ENCODE measurements around the gene ERBB2.
"Not testable (repeated sequence)": the region's sequence is repeated elsewhere in the genome, so short reads cannot be mapped to it uniquely, and the experiment has no call there.

ERBB2 gene

GRCh38 chr17:39748444-39749034 is 48.7 kb downstream of the ERBB2 start:
- DNase-seq, result not testable (repeated sequence)

GRCh38 chr17:39750131-39751015 is 50.5 kb downstream of the ERBB2 start:
- no peak for DNase-seq

DNA sequence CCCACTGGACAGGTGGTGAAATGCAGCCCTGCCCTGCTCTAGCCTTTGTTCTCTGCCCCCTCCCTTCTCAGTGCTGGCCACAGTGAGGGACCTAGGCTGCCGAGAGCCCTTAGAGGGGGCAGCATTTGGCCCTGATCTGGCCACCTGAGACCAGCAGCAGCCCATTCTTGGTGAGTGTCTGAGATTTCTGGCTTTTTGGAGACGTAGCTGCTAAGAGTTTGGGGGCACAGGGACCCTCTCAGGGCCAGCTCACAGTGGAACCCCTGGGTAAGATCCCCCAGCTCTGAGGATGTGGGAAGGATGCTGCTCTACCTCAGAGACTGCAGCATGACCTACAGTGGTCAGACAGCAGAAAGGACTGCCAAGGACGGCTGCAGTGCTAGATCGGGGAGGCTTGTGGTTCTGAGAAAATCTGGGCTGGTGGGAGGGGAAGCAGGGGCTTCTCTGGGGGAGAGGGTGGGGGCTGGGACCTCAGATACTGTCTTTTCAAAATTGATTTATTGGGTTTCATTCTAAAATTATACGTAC is 51.2 kb downstream of the ERBB2 start:
- DNase-seq, result no peak

DNA sequence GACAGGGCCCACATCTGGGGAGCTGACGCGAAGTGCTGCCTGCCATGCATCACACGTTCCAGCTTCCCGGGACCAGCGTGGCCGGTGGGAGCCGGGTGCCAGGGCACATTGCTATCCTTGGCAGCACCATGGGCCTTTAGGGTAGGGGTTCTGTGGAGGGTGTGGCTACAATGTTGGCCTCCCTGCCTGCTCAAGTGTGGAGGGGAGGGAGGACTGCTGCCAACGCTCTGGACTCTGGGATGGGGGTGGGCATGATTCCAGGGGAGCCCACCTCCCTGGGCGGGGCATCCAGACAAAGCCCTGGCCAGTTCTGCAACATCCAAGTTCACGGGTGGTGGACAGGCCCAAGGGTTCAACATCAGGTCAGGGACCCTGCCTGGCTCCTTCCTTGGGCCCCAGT is 51.8 kb downstream of the ERBB2 start:
- no peak for DNase-seq

DNA sequence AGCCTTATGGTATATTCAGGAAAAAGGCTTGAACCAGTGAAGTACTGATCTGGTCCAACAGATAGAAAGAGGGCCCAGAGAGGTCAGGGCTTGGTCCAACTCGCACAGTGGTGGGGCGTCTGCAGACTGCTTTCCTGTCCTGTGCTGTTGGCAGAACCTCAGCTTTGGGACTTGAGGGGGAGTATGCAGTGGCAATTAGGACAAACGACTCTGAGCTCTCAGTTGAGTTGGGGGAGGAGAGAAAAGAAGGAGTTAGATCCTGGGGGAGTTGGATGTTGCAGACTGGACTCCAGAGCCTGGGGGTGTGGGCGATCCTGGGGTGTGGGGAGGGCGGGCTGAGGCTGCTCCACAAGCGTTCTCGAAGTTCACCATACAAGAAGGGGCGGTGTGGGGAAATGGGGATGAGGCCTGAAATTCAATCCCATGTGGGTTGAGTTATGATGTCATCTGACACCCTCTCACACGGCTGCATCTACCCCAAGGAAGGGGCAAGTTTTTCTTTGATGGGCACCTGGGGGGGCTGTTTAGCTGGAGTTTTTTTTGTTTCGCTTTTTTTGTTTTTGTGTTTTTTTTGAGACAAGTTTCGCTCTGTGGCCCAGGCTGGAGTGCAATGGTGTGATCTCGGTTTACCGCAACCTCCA is 52.5 kb downstream of the ERBB2 start:
- no peak for DNase-seq

- DNase-seq, result peak; percentile 60
Observed at GRCh38 chr17:39753514-39754160, 53.8 kb downstream of the ERBB2 start.

- peak; percentile 93 for DNase-seq
Observed at GRCh38 chr17:39754161-39754957, 54.5 kb downstream of the ERBB2 start.

- no peak for DNase-seq
Observed at GRCh38 chr17:39754958-39755553, 55.2 kb downstream of the ERBB2 start.

GRCh38 chr17:39755554-39756379 is 55.9 kb downstream of the ERBB2 start:
- peak; percentile 47 for DNase-seq

DNA sequence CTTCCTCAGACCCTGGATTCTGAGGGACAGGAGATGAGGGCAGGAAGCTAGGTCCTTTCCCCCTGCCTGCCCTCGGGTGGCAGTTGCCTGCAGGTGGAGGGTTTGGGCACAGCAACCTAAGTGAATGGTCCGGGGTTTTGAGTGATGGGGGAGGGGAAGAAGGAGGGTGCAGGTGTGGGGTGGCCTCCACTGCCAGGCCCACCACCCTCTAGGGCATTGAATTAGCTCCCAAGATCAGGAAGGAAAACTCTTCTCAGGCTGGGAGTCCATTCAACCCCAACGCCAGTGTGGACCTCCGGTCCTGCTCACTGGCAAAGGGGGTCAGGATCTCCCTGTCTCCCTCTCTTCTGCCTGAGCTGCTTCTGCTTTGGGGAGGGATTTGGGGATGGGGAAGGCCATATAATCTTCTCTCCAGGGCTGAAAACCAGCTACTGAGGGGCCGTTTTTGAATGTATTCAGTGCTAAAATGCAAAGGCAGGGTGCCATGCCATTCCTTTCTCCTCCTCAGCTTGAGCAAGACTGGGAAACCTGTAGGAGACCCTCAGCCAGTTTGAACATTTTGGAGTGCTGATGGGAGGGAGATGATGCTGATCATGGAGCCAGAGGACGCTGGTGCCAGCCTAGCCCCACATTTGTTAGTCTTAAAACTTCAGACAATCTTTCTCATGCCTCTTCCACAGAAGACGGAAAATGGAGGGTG is 56.7 kb downstream of the ERBB2 start:
- DNase-seq, result no peak

- no peak for DNase-seq
Observed at GRCh38 chr17:39757176-39757662, 57.4 kb downstream of the ERBB2 start.

GRCh38 chr17:39757931-39758873 is 58.3 kb downstream of the ERBB2 start:
- DNase-seq, result peak; percentile 41

DNA sequence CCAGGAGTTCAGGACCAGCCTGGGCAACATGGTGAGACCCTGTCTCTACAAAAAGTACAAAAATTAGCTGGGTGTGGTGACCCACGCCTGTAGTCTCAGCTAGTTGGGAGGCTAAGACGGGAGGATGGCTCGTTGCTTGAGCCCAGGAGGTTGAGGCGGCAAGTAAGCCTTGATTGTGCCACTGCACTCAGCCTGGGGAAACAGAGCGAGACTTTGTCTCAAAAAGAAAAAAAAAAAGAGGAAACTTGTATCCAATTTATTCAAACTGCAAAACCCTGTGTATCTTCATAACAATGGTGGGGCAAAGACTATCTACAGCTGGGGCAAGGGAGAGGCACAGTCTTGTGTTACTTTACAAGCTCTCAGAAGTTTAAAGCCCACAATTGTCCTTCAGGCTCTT is 59.3 kb downstream of the ERBB2 start:
- no peak for DNase-seq

GRCh38 chr17:39761861-39762496 is 62.1 kb downstream of the ERBB2 start:
- DNase-seq, result no peak

- no peak for DNase-seq
Observed at GRCh38 chr17:39763051-39763820, 63.4 kb downstream of the ERBB2 start.

DNA sequence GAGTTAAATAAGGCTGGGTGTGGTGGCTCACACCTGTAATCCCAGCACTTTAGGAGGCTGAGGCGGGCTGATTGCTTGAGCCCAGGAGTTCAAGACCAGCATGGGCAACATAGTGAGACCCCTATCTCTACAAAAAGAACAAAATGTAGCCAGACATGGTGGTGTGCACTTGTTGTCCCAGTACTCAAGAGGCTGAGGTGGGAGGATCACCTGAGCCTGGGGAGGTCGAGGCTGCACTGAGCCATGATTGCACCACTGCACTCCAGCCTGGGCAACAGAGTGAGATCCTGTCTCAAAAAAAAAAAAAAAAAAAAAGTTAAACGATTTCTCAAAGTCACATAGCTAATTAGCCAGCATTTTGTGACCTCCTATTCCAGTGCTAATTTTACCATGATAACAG is 64.3 kb downstream of the ERBB2 start:
- not testable (repeated sequence) for DNase-seq

- DNase-seq, result no peak
Observed at GRCh38 chr17:39765175-39765574, 65.3 kb downstream of the ERBB2 start.
